HepG2 (cell line): ENCODE measurements around the gene TTLL4. TPM values are rescaled to one million over a fixed set of nuclear protein-coding genes. Genes with fewer than 3 reads are reported as not detected.
A peak's percentile ranks its signal among the peaks of the same experiment; 100 is the strongest.

Source experiments
- ATAC-seq: fragments of 200-7000 bp; cut with Tn5 transposase; 3 replicates; pipeline ENCODE4 v1.9.1; 2020; ENCODE audit warnings: mild to moderate bottlenecking, moderate library complexity
- BruUV-seq: library from RNA; stranded (reverse); fragments of 400-500 nt; replicated peaks from 2 replicates; lab custom pipeline; 2021; lab: Mats Ljungman, UMichigan
- CTCF ChIA-PET: fragments of 300-600 bp; formaldehyde crosslinking; extraction: SDS; loops from one replicate; lab custom pipeline; 2021; ENCODE audit warnings: low total read pairs, inconsistent platforms, low intra/inter-chr PET ratio; lab: Yijun Ruan, JAX
- POLR2A ChIA-PET: fragments of 350-600 bp; sonication (Branson Sonifier 250); formaldehyde crosslinking; loops from one replicate; lab custom pipeline; 2020; ENCODE audit warnings: antibody characterized with exemption, inconsistent platforms; lab: Yijun Ruan, JAX
- DNase-seq: peaks from one replicate; pipeline ENCODE4 v3.0.0-alpha.2; 2015; ENCODE audit warnings: low spot score
- FAIRE-seq: peaks from 3 replicates; lab custom pipeline; 2011; peaks lifted over from hg19 to GRCh38; lab: Jason Lieb, UNC
- H2AFZ ChIP-seq: one replicate; pipeline ENCODE4 v1.6.1; 2011; ENCODE audit warnings: low read length, inconsistent platforms
- H3K27ac ChIP-seq: fragments of 300-600 bp; 3 replicates; pipeline ENCODE4 v1.8.0; 2011; ENCODE audit warnings: mixed run types, mild to moderate bottlenecking, mixed read lengths, low read length, inconsistent platforms; ENCODE audit not compliant: insufficient read depth; ENCODE audit errors: extremely low read length
- H3K27me3 ChIP-seq, 2 experiments: fragments of 200-600 bp in 1 of 2; 2 replicates in 1 of 2; 3 replicates in 1 of 2; pipeline versions ENCODE4 v1.6.0 to v1.8.0; 2011; ENCODE audit warnings: low read length in 2 of 2, mild to moderate bottlenecking in 2 of 2, moderate library complexity in 2 of 2, inconsistent platforms in 1 of 2; ENCODE audit not compliant: insufficient read depth in 2 of 2, control insufficient read depth in 1 of 2
- H3K36me3 ChIP-seq, 2 experiments: fragments of 200-600 bp in 1 of 2; replicated peaks in 1 of 2; 2 replicates in 1 of 2; 3 replicates in 1 of 2; pipeline versions ENCODE4 v1.5.1 to v1.8.0; 2011; ENCODE audit warnings: low read length in 2 of 2, inconsistent platforms in 1 of 2; ENCODE audit not compliant: insufficient read depth in 2 of 2, control insufficient read depth in 1 of 2
- H3K4me1 ChIP-seq: 2 replicates; pipeline ENCODE4 v1.5.1; 2012; ENCODE audit warnings: low read length, inconsistent platforms; ENCODE audit not compliant: insufficient read depth
- H3K4me2 ChIP-seq: 2 replicates; pipeline ENCODE4 v1.6.0; 2011; ENCODE audit warnings: low read depth, low read length, inconsistent platforms
- H3K4me3 ChIP-seq, 3 experiments: fragments of 200-600 bp in 1 of 3; sonication (generic), shearing (Covaris generic) in 1 of 3; replicated peaks in 1 of 3; 2 replicates each; pipeline ENCODE4 v1.5.1; 2011 to 2016; ENCODE audit warnings: low read length in 3 of 3, inconsistent platforms in 2 of 3, low read depth in 2 of 3, mild to moderate bottlenecking in 2 of 3, control low read depth in 1 of 3, mixed read lengths in 1 of 3; ENCODE audit not compliant: insufficient read depth in 1 of 3
- H3K79me2 ChIP-seq: one replicate; pipeline ENCODE4 v1.6.1; 2011; ENCODE audit warnings: low read length, inconsistent platforms; ENCODE audit not compliant: insufficient read depth
- H3K9ac ChIP-seq: 2 replicates; pipeline ENCODE4 v1.6.0; 2011; ENCODE audit warnings: mild to moderate bottlenecking, low read depth, low read length, inconsistent platforms; ENCODE audit not compliant: insufficient read depth
- H3K9me3 ChIP-seq: 2 replicates; pipeline ENCODE4 v1.5.1; 2012; ENCODE audit warnings: mild to moderate bottlenecking, low read length
- H4K20me1 ChIP-seq: 2 replicates; pipeline ENCODE4 v1.6.0; 2011; ENCODE audit warnings: inconsistent platforms, mild to moderate bottlenecking, low read length, moderate library complexity; ENCODE audit not compliant: insufficient read depth
- CBFB ChIP-seq: sonication (generic); formaldehyde crosslinking; IDR thresholded peaks from 2 replicates; pipeline ENCODE4 v1.4.0; 2020; ENCODE audit warnings: missing genetic modification reagents
- CBX5 ChIP-seq: sonication (generic); formaldehyde crosslinking; IDR thresholded peaks from 2 replicates; pipeline ENCODE4 v1.4.0; 2020; ENCODE audit warnings: missing genetic modification reagents, borderline replicate concordance
- ETV5 ChIP-seq: IDR thresholded peaks from 2 replicates; pipeline ENCODE4 v1.6.1; 2018; ENCODE audit warnings: missing biosample characterization, missing genetic modification reagents, inconsistent platforms, borderline replicate concordance
- KAT8 ChIP-seq: IDR thresholded peaks from 2 replicates; pipeline ENCODE4 v1.6.1; 2016; ENCODE audit warnings: missing genetic modification reagents, missing compliant biosample characterization
- KDM5B ChIP-seq: sonication (generic); formaldehyde crosslinking; IDR thresholded peaks from 2 replicates; pipeline ENCODE4 v1.4.0; 2020; ENCODE audit warnings: missing genetic modification reagents, mild to moderate bottlenecking, borderline replicate concordance
- KLF9 ChIP-seq: IDR thresholded peaks from 2 replicates; pipeline ENCODE4 v1.6.1; 2016; ENCODE audit warnings: low read depth
- MAFF ChIP-seq: IDR thresholded peaks from 2 replicates; pipeline ENCODE4 v1.6.1; 2011; ENCODE audit warnings: low read depth, low read length, improper control_type of control experiment
- MAFK ChIP-seq, 2 experiments: IDR thresholded peaks in 1 of 2; conservative IDR thresholded peaks in 1 of 2; 2 replicates each; pipeline ENCODE4 v1.6.1; 2011; ENCODE audit warnings: improper control_type of control experiment in 2 of 2, low read length in 2 of 2
- NFYB ChIP-seq: sonication (generic); formaldehyde crosslinking; IDR thresholded peaks from 2 replicates; pipeline ENCODE4 v1.4.0; 2020; ENCODE audit warnings: missing genetic modification reagents
- SNAI1 ChIP-seq: sonication (generic); formaldehyde crosslinking; IDR thresholded peaks from 2 replicates; pipeline ENCODE4 v1.5.0; 2020; ENCODE audit warnings: mild to moderate bottlenecking, missing genetic modification reagents, borderline replicate concordance
- SP1 ChIP-seq, 2 experiments: fragments of 450-650 bp in 1 of 2; sonication (generic) in 1 of 2; formaldehyde crosslinking in 1 of 2; IDR thresholded peaks; 2 replicates each; pipeline versions ENCODE4 v1.4.0 to v1.6.1; 2016 to 2020; ENCODE audit warnings: missing genetic modification reagents in 1 of 2
- ZBTB43 ChIP-seq: sonication (generic); formaldehyde crosslinking; conservative IDR thresholded peaks from 2 replicates; pipeline ENCODE4 v1.4.0; 2020; ENCODE audit warnings: missing genetic modification reagents
- ZFP36L1 ChIP-seq: sonication (generic); formaldehyde crosslinking; IDR thresholded peaks from 2 replicates; pipeline ENCODE4 v1.8.0; 2022; ENCODE audit warnings: mild to moderate bottlenecking, missing genetic modification reagents, moderate library complexity
- ZNF263 ChIP-seq: sonication (generic); formaldehyde crosslinking; IDR thresholded peaks from 2 replicates; pipeline ENCODE4 v1.4.0; 2020; ENCODE audit warnings: missing genetic modification reagents
- ZNF780A ChIP-seq: sonication (generic); formaldehyde crosslinking; IDR thresholded peaks from 2 replicates; pipeline ENCODE4 v1.8.0; 2022; ENCODE audit warnings: mild to moderate bottlenecking, missing genetic modification reagents, moderate library complexity
- ZSCAN20 ChIP-seq: sonication (generic); formaldehyde crosslinking; IDR thresholded peaks from 2 replicates; pipeline ENCODE4 v1.4.0; 2020; ENCODE audit warnings: missing genetic modification reagents, mild to moderate bottlenecking, borderline replicate concordance
- ZSCAN31 ChIP-seq: sonication (generic); formaldehyde crosslinking; IDR thresholded peaks from 2 replicates; pipeline ENCODE4 v1.5.0; 2020; ENCODE audit warnings: low read depth, mild to moderate bottlenecking, missing genetic modification reagents
- WGBS: methylation state at CpG from one replicate; pipeline ENCODE4 v1.1.6; 2017; ENCODE audit warnings: low lambda C conversion rate; 5-methylcytosine and 5-hydroxymethylcytosine counted together
- in situ Hi-C: cut with HindIII; loops from 2 replicates; pipeline ENCODE4 v1.10.0; 2017; ENCODE audit warnings: low pct_unique_long_range_greater_than_20kb; ENCODE audit not compliant: extremely low pct_ligation_motif_present
- intact Hi-C: fragments of 100-400 bp; cut with micrococcal nuclease; formaldehyde crosslinking; loops from one replicate; pipeline ENCODE4 v1.10.0; 2022; ENCODE audit not compliant: unreplicated experiment
- polyA plus RNA-seq, 8 experiments: library from polyadenylated mRNA; depleted of rRNA in 3 of 8; stranded (reverse) in 7 of 8; unstranded in 1 of 8; fragments of >200 nt; fragmentation: Illumina TruSeq in 4 of 8; extraction: Trizol in 4 of 8; gene quantifications; 2 replicates each; pipeline versions ENCODE4 v1.2.1 to v1.2.3, GENCODE V29; 2011 to 2016; ENCODE audit warnings: low read depth in 4 of 8, missing spikeins in 1 of 8, mixed read lengths in 1 of 8; ENCODE audit not compliant: insufficient read depth in 1 of 8
- total RNA-seq, 5 experiments: library from RNA; depleted of rRNA; stranded (reverse); fragments of >200 nt; fragmentation: Illumina TruSeq; extraction: Trizol; gene quantifications; 2 replicates each; pipeline ENCODE4 v1.2.3, GENCODE V29; 2016; ENCODE audit warnings: low read depth in 1 of 5
- TF ChIP-seq, protein P1 (sequence below): sonication (generic); formaldehyde crosslinking; IDR thresholded peaks from 2 replicates; pipeline ENCODE4 v1.5.0; 2020; ENCODE audit warnings: missing genetic modification reagents
- TF ChIP-seq, protein P2 (sequence below): sonication (generic); formaldehyde crosslinking; IDR thresholded peaks from 2 replicates; pipeline ENCODE4 v1.9.0; 2021; ENCODE audit warnings: missing genetic modification reagents, borderline replicate concordance

Gene TTLL4
- total and polyA plus RNA-seq, 2 of the 13 experiments (the other 11 are each of a cell fraction or from before 2014, with no cell fraction given) = 77.5 to 84.6 TPM

GRCh38 chr2:218732052-218732760 is 21.6 kb downstream of the TTLL4 start:
- Histone ChIP-seq H3K27ac (peak overlapping the region; percentile 76), H3K4me1 (peaks cover 53% of the 10 kb centered on the region), H3K4me2 (peak overlapping the region; percentile 71), H3K4me3 (peak overlapping the region in 1 of 3 experiments; percentile 6; a peak in 1 of 6 replicates), H3K27me3 (no peaks in the 10 kb centered on the region), H2AFZ (no peak overlapping the region), H3K9ac (peak overlapping the region; percentile 61), H3K9me3 (peaks cover 6% of the 10 kb centered on the region), H4K20me1 (no peaks in the 10 kb centered on the region), H3K36me3 (peaks cover 10 to 32% of the 10 kb centered on the region in 2 experiments; a peak in 4 of 5 replicates), H3K79me2 (peaks cover 67% of the 10 kb centered on the region)
- TSS peak; percentile 36 for BruUV-seq
- WGBS = 59% methylated on average over 5 of the region's 5 CpGs
- in situ Hi-C loops (loop anchor here (25.0 kb wide), 1 partner anchor 105 kb away; the partner anchor contains the start of gene PRKAG3), intact Hi-C loops (loop anchor here (5.0 kb wide), 1 partner anchor 75 kb away; no protein-coding TSS in a partner anchor)
- DNase-seq (peak; percentile 35), ATAC-seq (peak; percentile 17; the same call in 2 of the 3 replicates), FAIRE-seq (no peak)
- ChIA-PET CTCF (interaction anchor here (0.5 to 1.6 kb wide), 3 partner anchors 16 to 115 kb away, joined by 3 to 16 read pairs (median 5); no protein-coding TSS in a partner anchor), POLR2A (interaction anchor here (0.9 to 5.8 kb wide), 11 partner anchors 12 to 115 kb away, joined by 3 to 105 read pairs (median 12); partner anchors contain the start of genes BCS1L, CYP27A1, TTLL4 and ZNF142)
- TF ChIP-seq ZFP36L1 (0 out of 2 replicates have a peak, but pooled peaks have one; percentile 25), CBX5 (CRISPR knock-in tag) (no peak), ZBTB43 (CRISPR knock-in tag) (no peak), CBFB (CRISPR knock-in tag) (no peak), KAT8 (CRISPR knock-in tag) (0 out of 2 replicates have a peak, but pooled peaks have one; percentile 10), NFYB (CRISPR knock-in tag) (no peak), SP1 (IDR thresholded peaks at IDR 0.05) (no peak), SP1 (CRISPR knock-in tag; IDR thresholded peaks at IDR 0.05) (no peak), ZSCAN31 (CRISPR knock-in tag) (0 out of 2 replicates have a peak, but pooled peaks have one; percentile 30), KDM5B (CRISPR knock-in tag) (no peak), ETV5 (CRISPR knock-in tag) (no peak), SNAI1 (CRISPR knock-in tag) (no peak), MAFK (conservative IDR thresholded peaks at IDR 0.05 in 1 of 2, IDR thresholded peaks at IDR 0.05 in 1 of 2; ENCODE audit: low read length in 2 of 2) (peak; percentile 94 to 96), MAFF (peak; percentile 95), KLF9 (CRISPR knock-in tag) (no peak), ZNF263 (CRISPR knock-in tag) (no peak), ZSCAN20 (CRISPR knock-in tag) (no peak), ZNF780A (CRISPR knock-in tag) (no peak)
- TF ChIP-seq, protein P1, sequence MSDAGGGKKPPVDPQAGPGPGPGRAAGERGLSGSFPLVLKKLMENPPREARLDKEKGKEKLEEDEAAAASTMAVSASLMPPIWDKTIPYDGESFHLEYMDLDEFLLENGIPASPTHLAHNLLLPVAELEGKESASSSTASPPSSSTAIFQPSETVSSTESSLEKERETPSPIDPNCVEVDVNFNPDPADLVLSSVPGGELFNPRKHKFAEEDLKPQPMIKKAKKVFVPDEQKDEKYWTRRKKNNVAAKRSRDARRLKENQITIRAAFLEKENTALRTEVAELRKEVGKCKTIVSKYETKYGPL (CRISPR knock-in tag) = no peak
- TF ChIP-seq, protein P2, sequence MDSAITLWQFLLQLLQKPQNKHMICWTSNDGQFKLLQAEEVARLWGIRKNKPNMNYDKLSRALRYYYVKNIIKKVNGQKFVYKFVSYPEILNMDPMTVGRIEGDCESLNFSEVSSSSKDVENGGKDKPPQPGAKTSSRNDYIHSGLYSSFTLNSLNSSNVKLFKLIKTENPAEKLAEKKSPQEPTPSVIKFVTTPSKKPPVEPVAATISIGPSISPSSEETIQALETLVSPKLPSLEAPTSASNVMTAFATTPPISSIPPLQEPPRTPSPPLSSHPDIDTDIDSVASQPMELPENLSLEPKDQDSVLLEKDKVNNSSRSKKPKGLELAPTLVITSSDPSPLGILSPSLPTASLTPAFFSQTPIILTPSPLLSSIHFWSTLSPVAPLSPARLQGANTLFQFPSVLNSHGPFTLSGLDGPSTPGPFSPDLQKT (CRISPR knock-in tag) = no peak
